HCEC 1CT (cell line): Measurements from ENCODE around the gene LIN37.
A peak's percentile ranks its signal among the peaks of the same experiment; 100 is the strongest.

Experiments used
- DNase-seq: peaks from one replicate; pipeline ENCODE4 v3.0.0-alpha.2; 2017

Gene LIN37

GRCh38 chr19:35736913-35737886, 11.2 kb upstream of the LIN37 start:
- DNase-seq: no peak

GRCh38 chr19:35738021-35738886, 10.1 kb upstream of the LIN37 start:
- no peak for DNase-seq

GRCh38 chr19:35738887-35739229, 9.5 kb upstream of the LIN37 start:
- no peak for DNase-seq

DNA sequence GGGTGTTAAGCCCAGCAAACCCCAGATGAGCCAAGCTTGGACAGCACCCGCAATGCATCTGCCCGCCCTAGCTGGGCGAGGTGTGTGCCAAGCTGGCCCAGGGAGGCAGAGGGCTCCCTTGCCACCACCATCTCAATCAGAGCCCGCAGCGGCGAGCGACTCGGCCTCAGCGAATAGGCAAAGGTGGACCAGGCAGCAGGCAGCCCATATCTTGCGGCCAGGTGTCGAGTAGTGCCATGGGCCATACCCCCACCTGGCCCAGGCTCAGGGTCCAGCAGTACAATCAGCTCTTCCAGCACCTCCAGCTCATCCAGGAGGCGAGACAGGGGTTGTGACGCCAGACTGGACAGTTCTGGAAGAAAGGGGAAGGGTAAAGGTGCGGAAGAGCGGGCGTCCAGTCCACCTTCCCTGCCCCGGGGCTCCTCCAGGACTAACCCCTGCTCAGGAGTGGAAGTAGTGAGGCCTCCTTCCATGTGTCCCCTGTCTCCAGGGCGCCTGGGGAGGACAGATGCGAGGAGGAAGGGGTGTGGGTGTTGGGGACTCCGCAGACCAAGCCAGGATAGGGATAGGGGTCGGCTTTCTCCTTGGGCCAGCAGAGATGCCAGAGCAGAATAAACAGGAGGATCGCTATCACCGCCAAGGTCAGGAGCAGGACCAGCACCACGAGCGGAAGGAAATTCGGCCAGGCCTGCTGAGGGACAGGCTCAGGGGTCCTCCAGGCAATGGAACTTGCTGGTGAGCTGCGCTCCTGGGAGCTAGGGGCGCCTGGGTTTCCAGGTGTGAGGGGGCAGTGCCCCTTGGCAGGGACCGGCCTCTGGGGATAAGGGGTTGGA, 8.9 kb upstream of the LIN37 start:
- DNase-seq: no peak

- DNase-seq: no peak
Observed at GRCh38 chr19:35740108-35740422, 8.3 kb upstream of the LIN37 start.

- DNase-seq: peak; percentile 97
Observed at GRCh38 chr19:35740423-35741202, 7.8 kb upstream of the LIN37 start.

GRCh38 chr19:35741203-35741515, 7.2 kb upstream of the LIN37 start:
- DNase-seq: no peak

GRCh38 chr19:35742121-35742724, 6.2 kb upstream of the LIN37 start, which contains the start of gene IGFLR1:
IGFLR1 (minus strand) TSS chr19:35742452; CDS start chr19:35741180, 1,272 bp downstream.
- no peak for DNase-seq

- no peak for DNase-seq
Observed at GRCh38 chr19:35743640-35744429, 4.5 kb upstream of the LIN37 start.

GRCh38 chr19:35744430-35745327, 3.7 kb upstream of the LIN37 start:
- peak; percentile 96 for DNase-seq

DNA sequence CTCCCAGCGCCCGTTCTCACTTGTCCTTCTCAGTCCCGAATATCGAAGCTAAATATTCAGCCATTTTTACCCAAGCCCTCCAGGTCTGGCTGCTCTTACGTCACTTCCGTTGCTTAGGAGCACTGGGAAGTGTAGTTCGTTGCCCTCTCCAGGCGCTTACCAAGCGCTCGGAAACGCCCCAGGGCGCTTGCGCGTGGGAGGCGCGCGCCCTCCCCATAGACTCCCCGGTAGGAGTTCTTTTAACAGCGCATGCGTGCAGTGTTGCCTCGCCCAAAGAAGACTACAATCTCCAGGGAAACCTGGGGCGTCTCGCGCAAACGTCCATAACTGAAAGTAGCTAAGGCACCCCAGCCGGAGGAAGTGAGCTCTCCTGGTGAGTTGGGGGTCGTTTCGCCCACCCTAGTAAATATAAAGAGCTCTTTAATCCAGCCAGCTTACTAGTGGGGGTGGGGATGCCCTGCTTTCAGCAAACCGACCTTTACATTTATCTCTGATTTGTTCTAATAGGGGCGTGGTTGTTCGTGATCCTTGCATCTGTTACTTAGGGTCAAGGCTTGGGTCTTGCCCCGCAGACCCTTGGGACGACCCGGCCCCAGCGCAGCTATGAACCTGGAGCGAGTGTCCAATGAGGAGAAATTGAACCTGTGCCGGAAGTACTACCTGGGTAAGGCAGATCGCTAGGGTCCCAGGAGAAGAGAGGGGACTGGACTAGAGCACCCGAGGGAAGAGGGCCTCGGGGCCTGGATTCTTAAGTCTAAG, 2.9 kb upstream of the LIN37 start, which contains the start of the genes PSENEN and U2AF1L4:
TSS of gene PSENEN (plus strand) at position 324 of the 759 bp plus-strand sequence. CDS start at position 604, 280 bp downstream.
TSS of gene U2AF1L4 (minus strand) at position 91 of the 759 bp plus-strand sequence. CDS start at position 64, 27 bp downstream.
- peak; percentile 98 for DNase-seq

DNA sequence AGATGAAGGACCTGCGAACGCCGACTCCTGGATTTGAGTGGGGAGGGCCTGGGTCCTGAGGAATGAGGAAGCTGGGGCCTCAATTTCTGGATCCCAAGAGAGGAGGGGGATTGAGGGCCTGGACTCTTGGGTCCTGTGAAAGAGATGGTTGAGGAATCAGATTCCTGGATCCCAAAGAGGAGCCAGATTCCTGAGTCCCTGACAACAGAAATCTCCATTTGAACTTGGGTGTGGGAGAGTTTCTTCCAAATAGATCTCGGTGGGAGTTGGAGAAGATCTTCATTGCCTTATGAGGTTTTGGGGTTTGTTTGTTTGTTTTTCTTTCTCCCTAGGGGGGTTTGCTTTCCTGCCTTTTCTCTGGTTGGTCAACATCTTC, 2.3 kb upstream of the LIN37 start:
- no peak for DNase-seq

- DNase-seq: no peak
Observed at GRCh38 chr19:35746531-35746930, 1.8 kb upstream of the LIN37 start.

DNA sequence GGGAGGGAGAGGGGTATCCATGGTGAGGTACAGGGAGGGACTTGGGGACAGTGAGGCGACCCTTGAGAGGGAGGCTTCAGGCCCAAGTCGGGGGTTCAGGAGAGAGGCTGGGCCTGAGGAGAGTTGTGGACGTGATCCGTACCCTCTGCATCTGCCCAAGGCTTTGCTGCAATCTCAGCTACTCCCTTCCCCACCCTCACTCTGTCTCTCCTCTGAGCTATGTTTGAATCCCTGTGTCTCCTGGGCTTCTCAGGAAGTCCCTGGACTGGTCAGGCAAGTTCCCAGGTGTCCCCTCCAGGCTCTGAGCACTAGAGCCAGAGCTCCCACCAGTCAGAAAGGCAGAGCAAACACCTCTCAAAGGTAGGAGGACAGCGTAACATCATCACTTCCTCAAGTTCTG, 1.8 kb downstream of the LIN37 start:
- no peak for DNase-seq

DNA sequence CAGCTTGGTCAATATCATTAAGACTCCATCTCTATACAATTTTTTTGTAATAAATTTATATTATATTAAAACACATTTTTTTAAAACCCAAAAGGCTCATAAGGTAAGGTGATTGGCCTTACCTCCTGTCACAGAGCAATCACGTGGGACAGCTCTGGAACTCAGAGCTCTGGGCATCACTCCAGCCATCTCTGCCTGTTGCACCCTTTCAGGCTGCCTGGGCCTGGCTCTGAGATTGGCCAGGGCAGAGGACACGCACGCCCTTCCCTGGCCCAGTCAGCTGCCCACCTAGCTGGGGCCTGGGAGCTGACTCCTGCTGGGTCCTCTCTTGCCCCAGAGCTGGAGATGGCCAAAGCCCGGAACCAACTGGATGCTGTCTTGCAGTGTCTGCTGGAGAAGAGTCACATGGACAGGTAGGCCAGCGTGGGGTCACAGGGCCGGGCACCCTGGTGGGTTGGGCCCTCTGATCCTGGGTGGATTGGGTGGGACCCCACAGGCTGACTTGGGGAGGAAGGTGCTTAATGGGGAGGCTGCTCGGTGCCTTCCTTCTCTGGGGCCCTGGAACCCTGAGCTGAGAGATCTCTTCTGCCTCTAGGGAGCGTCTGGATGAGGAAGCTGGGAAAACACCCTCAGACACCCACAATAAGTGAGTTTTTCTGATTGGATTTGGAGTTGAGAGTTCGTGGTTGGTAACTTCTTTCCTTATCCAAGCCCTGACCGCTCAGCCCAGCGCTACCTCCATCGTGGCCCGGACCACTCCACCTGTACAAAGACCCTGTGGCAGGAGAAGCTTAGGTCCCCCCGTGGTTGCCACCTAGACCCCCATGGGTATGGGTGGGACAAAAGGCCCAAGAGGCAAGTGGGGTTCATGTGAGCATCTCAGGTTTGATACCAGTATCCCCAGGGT, 3.7 kb downstream of the LIN37 start:
- no peak for DNase-seq

- no peak for DNase-seq
Observed at GRCh38 chr19:35752746-35753350, 4.5 kb downstream of the LIN37 start.

DNA sequence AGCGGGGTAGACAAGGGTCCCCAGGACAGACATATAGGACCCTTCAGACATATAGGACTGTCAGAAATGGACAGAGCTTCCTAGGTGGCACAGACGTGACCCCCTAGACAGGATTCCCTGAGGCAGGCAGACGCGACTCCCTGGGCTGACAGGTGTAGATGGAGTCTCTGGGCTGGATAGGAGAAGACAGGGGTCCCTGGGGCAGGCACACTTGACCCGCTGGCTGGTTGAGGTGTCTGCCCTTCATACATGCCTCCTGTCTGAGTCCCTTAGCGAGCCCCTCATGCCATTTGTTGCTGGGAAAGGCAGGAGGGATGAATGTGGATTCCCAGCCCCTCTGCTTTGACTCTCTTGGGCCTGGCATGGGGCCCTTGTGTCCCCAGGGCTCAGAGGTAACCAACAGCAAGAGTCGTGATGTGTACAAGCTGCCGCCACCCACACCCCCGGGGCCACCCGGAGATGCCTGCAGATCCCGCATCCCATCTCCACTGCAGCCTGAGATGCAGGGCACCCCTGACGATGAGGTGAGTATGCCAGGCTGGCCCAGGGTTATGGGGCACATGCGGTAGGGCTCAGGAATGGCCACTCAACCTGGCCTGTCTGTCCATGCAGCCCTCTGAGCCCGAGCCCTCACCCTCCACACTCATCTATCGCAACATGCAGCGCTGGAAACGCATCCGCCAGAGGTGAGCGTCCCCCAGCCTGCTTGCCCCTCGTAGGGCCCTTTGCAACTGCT, 5.4 kb downstream of the LIN37 start:
- no peak for DNase-seq
